ENCODE measurements around the gene AIG1.

AIG1 gene

GRCh38 chr6:143197377-143197776 lies 136.7 kb downstream of the AIG1 start:
- DNase-seq (ENCODE audit: low read depth), result no peak

- DNase-seq (ENCODE audit: low read depth), result no peak
These were observed 137.6 kb downstream of the AIG1 start for GRCh38 chr6:143198312-143198711.

- no peak for DNase-seq (ENCODE audit: low read depth)
These were observed 138.6 kb downstream of the AIG1 start for GRCh38 chr6:143199291-143199690.

- DNase-seq (ENCODE audit: low read depth), result no peak
These were observed 139.6 kb downstream of the AIG1 start for GRCh38 chr6:143200167-143200770.

GRCh38 chr6:143204045-143204444 lies 143.4 kb downstream of the AIG1 start:
- no peak for DNase-seq (ENCODE audit: low read depth)

- no peak for DNase-seq (ENCODE audit: low read depth)
These were observed 144.4 kb downstream of the AIG1 start for GRCh38 chr6:143205131-143205535.

GRCh38 chr6:143205585-143205984 lies 144.9 kb downstream of the AIG1 start:
- DNase-seq (ENCODE audit: low read depth), result no peak

GRCh38 chr6:143205991-143206390 lies 145.3 kb downstream of the AIG1 start:
- DNase-seq (ENCODE audit: low read depth), result no peak

- no peak for DNase-seq (ENCODE audit: low read depth)
These were observed 145.9 kb downstream of the AIG1 start for GRCh38 chr6:143206550-143206949.

GRCh38 chr6:143210420-143210819 lies 149.7 kb downstream of the AIG1 start:
- no peak for DNase-seq (ENCODE audit: low read depth)

GRCh38 chr6:143213859-143214376 lies 153.2 kb downstream of the AIG1 start:
- no peak for DNase-seq (ENCODE audit: low read depth)

- no peak for DNase-seq (ENCODE audit: low read depth)
These were observed 154.7 kb downstream of the AIG1 start for GRCh38 chr6:143215363-143215762.

GRCh38 chr6:143215771-143216170 lies 155.1 kb downstream of the AIG1 start:
- DNase-seq (ENCODE audit: low read depth), result no peak

GRCh38 chr6:143218233-143218632 lies 157.5 kb downstream of the AIG1 start:
- no peak for DNase-seq (ENCODE audit: low read depth)

GRCh38 chr6:143221698-143222097 lies 161.0 kb downstream of the AIG1 start:
- no peak for DNase-seq (ENCODE audit: low read depth)

- DNase-seq (ENCODE audit: low read depth), result no peak
These were observed 161.6 kb downstream of the AIG1 start for GRCh38 chr6:143222310-143222709.

GRCh38 chr6:143222801-143223231 lies 162.1 kb downstream of the AIG1 start:
- DNase-seq (ENCODE audit: low read depth), result no peak

- no peak for DNase-seq (ENCODE audit: low read depth)
These were observed 163.2 kb downstream of the AIG1 start for GRCh38 chr6:143223895-143224294.

GRCh38 chr6:143224516-143224915 lies 163.8 kb downstream of the AIG1 start:
- no peak for DNase-seq (ENCODE audit: low read depth)

- no peak for DNase-seq (ENCODE audit: low read depth)
These were observed 165.2 kb downstream of the AIG1 start for GRCh38 chr6:143225929-143226328.

GRCh38 chr6:143227675-143228074 lies 167.0 kb downstream of the AIG1 start:
- DNase-seq (ENCODE audit: low read depth), result no peak

- no peak for DNase-seq (ENCODE audit: low read depth)
These were observed 168.7 kb downstream of the AIG1 start for GRCh38 chr6:143229400-143229799.

- no peak for DNase-seq (ENCODE audit: low read depth)
These were observed 172.2 kb downstream of the AIG1 start for GRCh38 chr6:143232849-143233248.

GRCh38 chr6:143233554-143234285 lies 173.0 kb downstream of the AIG1 start:
- no peak for DNase-seq (ENCODE audit: low read depth)
